ENCODE measurements around the gene GNB3. TPM values are rescaled to one million over a fixed set of nuclear protein-coding genes. Genes with fewer than 3 reads are reported as not detected.

GNB3 gene
- total RNA-seq, 2 donors from 2014 or later = 0.26 to 0.45 TPM

- DNase-seq (no peak), ATAC-seq (no peak)
- H3K9me3 ChIP-seq (ENCODE audit: control insufficient read depth, low read length, poor library complexity, severe bottlenecking) = no peaks in the 10 kb centered on the region
- H3K4me1 Mint-ChIP-seq = peaks cover 24% of the 10 kb centered on the region
- peaks cover 7% of the 10 kb centered on the region for H3K36me3 Mint-ChIP-seq (ENCODE audit: low read depth)
- H3K4me3 Mint-ChIP-seq = peak overlapping the region; percentile 70
- no peak overlapping the region for H3K27ac Mint-ChIP-seq
- peaks cover 50% of the 10 kb centered on the region for H3K27me3 Mint-ChIP-seq
Measured at GRCh38 chr12:6826734-6827436, 13.8 kb upstream of the GNB3 start.

DNA sequence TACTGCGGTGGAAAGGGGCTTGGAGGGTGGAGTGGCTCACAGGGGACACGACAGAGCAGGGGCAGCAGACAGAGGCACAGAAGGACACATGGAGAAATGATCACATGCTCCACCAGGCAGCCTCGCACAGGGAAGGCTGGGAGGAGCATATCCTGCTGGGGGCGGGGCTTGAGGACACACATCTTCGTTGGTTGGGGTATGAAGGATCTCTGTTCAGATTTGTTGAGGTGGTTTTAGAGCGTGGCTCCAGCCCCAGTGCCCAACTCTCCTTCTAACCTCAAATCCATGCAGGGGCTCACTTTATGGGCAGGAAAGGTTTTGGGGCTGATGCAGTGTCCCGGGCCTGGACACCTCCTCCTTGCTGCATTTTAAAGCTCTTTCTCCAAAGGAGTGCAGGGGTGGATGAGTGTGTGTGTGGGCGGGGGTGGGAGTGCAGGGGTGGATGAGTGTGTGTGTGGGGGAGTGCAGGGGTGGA lies 13.3 kb upstream of the GNB3 start:
- Mint-ChIP-seq H3K4me3 (peak overlapping the region; percentile 70), H3K36me3 (ENCODE audit: low read depth) (peaks cover 7% of the 10 kb centered on the region), H3K4me1 (peaks cover 22% of the 10 kb centered on the region), H3K27ac (no peak overlapping the region), H3K27me3 (peaks cover 51% of the 10 kb centered on the region)
- H3K9me3 ChIP-seq (ENCODE audit: control insufficient read depth, low read length, poor library complexity, severe bottlenecking) = no peaks in the 10 kb centered on the region
- DNase-seq = no peak
- no peak for ATAC-seq

DNA sequence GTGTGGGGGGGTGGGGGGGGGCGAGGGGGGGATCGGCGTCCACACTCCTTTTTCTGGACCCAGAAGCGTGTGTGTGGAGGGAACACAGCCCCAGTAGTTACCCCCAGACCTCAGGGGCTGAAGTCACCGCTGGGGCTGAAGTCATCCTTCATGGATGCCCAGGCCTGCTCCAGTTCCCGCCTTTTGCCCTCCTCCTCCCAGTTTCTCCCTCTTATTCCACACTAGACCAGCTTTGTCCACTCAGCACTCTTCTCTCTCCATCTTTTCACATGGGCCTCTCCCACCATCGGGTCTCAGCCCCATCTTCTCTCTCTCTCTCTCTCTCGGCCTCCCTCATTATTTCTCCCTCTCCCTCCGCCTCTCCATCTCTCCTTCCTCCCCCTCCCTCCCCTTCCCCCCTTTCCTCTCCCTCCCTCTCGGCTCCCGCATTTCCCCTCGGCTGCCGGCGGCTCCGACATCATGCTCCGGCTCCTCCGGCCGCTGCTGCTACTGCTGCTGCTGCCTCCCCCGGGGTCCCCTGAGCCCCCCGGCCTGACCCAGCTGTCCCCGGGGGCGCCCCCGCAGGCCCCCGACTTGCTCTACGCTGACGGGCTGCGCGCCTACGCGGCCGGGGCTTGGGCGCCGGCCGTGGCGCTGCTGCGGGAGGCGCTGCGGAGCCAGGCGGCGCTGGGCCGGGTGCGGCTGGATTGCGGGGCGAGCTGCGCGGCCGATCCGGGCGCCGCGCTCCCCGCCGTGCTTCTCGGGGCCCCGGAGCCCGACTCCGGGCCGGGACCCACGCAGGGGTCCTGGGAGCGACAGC lies 12.5 kb upstream of the GNB3 start, which contains the start of gene P3H3:
TSS of gene P3H3 (plus strand) at position 426 of the 799 bp plus-strand sequence. CDS start at position 460, 34 bp downstream.
- Mint-ChIP-seq H3K4me3 (peak within 1 kb of the TSS; percentile 95), H3K4me1 (peaks cover 22% of the 10 kb centered on the region), H3K27me3 (peaks cover 51% of the 10 kb centered on the region), H3K27ac (peak within 1 kb of the TSS; percentile 92), H3K36me3 (ENCODE audit: low read depth) (peaks cover 7% of the 10 kb centered on the region)
- peak; percentile 58 for ATAC-seq
- peak in 1 of 3 donors; percentile 25 for DNase-seq
- no peaks in the 10 kb centered on the region for H3K9me3 ChIP-seq (ENCODE audit: control insufficient read depth, low read length, poor library complexity, severe bottlenecking)

DNA sequence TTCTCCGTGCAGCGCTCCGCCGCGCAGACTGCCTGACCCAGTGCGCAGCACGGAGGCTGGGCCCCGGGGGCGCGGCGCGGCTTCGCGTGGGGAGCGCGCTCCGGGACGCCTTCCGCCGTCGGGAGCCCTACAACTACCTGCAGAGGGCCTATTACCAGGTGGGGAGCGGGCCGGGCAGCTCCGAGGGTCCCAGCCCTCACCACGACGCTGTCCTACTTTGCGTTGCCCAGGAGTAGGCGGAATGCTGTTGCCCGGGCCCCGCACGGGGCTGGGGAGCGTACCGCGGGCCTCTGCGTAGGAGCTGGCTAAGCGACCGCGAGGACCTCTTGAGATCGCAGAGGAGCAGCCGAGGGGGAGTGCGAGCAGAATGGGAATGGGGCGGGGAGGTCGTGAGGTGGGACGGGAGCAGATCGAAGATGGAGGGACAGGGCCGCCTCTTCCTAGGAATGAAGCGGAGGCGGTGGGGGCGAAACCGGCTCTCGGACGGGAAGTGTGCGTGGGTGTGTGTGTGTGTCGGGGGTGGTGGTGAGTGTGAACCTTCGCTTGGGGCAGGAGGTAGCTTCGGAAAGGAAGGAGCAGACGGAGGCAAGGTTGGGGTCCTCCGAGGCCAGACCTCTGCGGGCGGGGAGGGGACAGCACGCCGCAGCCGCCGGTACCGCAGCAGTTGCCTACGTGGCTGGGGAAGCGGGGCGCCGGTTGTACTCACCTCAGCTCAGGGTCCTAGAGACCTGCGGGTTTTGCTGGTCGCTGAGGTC lies 11.8 kb upstream of the GNB3 start:
- no peaks in the 10 kb centered on the region for H3K9me3 ChIP-seq (ENCODE audit: control insufficient read depth, low read length, poor library complexity, severe bottlenecking)
- peak overlapping the region; percentile 95 for H3K4me3 Mint-ChIP-seq
- peaks cover 22% of the 10 kb centered on the region for H3K4me1 Mint-ChIP-seq
- peaks cover 51% of the 10 kb centered on the region for H3K27me3 Mint-ChIP-seq
- peak overlapping the region; percentile 92 for H3K27ac Mint-ChIP-seq
- peaks cover 7% of the 10 kb centered on the region for H3K36me3 Mint-ChIP-seq (ENCODE audit: low read depth)
- DNase-seq (peak in 1 of 3 donors; percentile 33), ATAC-seq (peak; percentile 66)

DNA sequence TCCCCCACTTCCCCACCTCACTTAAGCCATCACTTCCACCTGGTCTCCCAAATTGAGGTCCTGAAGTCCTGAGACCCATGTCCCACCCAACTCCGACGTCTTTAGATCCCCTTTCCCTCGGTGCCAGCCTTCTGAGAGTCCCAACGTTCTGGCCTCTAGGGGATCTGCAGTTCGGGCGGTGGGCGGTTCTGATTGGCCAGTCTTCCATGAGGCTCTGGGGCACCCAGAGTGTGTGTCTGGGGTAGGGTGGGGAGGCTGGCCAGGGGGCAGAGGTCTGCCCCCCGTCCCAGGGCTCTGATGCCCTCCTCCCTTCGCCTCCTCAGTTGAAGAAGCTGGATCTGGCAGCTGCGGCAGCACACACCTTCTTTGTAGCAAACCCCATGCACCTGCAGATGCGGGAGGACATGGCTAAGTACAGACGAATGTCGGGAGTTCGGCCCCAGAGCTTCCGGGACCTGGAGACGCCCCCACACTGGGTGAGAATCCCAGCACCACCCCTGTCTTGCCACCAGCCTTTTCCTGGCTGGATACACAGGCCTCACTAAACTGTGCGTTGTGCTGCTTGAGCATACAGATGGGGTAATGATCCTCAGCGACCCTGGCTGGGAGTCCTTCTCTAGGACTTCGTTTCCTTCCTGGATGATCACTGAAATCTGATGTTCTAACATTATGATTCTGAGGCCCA lies 11.0 kb upstream of the GNB3 start:
- ATAC-seq = no peak
- DNase-seq = no peak
- H3K36me3 Mint-ChIP-seq (ENCODE audit: low read depth) = peaks cover 6% of the 10 kb centered on the region
- peaks cover 21% of the 10 kb centered on the region for H3K4me1 Mint-ChIP-seq
- H3K4me3 Mint-ChIP-seq = peak overlapping the region; percentile 95
- H3K27ac Mint-ChIP-seq = peak overlapping the region; percentile 92
- H3K9me3 ChIP-seq (ENCODE audit: control insufficient read depth, low read length, poor library complexity, severe bottlenecking) = no peaks in the 10 kb centered on the region
- peaks cover 49% of the 10 kb centered on the region for H3K27me3 Mint-ChIP-seq

DNA sequence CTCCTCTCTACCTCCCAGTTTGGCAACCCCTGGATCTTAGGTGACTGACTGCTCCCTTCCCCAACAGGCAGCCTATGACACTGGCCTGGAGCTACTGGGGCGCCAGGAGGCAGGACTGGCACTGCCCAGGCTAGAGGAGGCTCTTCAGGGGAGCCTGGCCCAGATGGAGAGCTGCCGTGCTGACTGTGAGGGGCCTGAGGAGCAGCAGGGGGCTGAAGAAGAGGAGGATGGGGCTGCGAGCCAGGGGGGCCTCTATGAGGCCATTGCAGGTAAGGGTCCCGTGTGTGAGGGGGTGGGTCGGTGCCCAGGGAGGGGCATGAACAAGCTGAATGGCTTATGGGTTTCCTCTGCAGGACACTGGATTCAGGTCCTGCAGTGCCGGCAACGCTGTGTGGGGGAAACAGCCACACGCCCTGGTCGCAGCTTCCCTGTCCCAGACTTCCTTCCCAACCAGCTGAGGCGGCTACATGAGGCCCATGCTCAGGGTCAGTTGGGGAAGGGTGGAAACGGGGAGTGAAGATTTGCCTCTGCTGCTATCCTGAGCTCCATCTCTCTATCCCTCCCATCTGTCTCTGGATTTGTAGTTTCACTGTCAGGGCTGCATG lies 10.3 kb upstream of the GNB3 start:
- Mint-ChIP-seq H3K4me3 (peak overlapping the region; percentile 36), H3K27me3 (peaks cover 41% of the 10 kb centered on the region), H3K36me3 (ENCODE audit: low read depth) (peaks cover 3% of the 10 kb centered on the region), H3K4me1 (peaks cover 22% of the 10 kb centered on the region), H3K27ac (no peak overlapping the region)
- H3K9me3 ChIP-seq (ENCODE audit: control insufficient read depth, low read length, poor library complexity, severe bottlenecking) = no peaks in the 10 kb centered on the region
- DNase-seq (no peak), ATAC-seq (no peak)

GRCh38 chr12:6830999-6831398 lies 9.7 kb upstream of the GNB3 start:
- Mint-ChIP-seq H3K36me3 (ENCODE audit: low read depth) (peaks cover 3% of the 10 kb centered on the region), H3K4me1 (peaks cover 21% of the 10 kb centered on the region), H3K4me3 (peak overlapping the region; percentile 36), H3K27ac (no peak overlapping the region), H3K27me3 (peaks cover 36% of the 10 kb centered on the region)
- no peaks in the 10 kb centered on the region for H3K9me3 ChIP-seq (ENCODE audit: control insufficient read depth, low read length, poor library complexity, severe bottlenecking)
- DNase-seq = no peak
- no peak for ATAC-seq

- DNase-seq = no peak
- no peak overlapping the region for H3K27ac Mint-ChIP-seq
- no peaks in the 10 kb centered on the region for H3K9me3 ChIP-seq (ENCODE audit: control insufficient read depth, low read length, poor library complexity, severe bottlenecking)
- peaks cover 22% of the 10 kb centered on the region for H3K4me1 Mint-ChIP-seq
- ATAC-seq = no peak
- no peak overlapping the region for H3K4me3 Mint-ChIP-seq
- H3K27me3 Mint-ChIP-seq = peaks cover 31% of the 10 kb centered on the region
- peaks cover 3% of the 10 kb centered on the region for H3K36me3 Mint-ChIP-seq (ENCODE audit: low read depth)
Measured at GRCh38 chr12:6831450-6831995, 9.2 kb upstream of the GNB3 start.

- Mint-ChIP-seq H3K27ac (no peak overlapping the region), H3K4me1 (peaks cover 23% of the 10 kb centered on the region), H3K27me3 (peaks cover 25% of the 10 kb centered on the region), H3K36me3 (ENCODE audit: low read depth) (peaks cover 3% of the 10 kb centered on the region), H3K4me3 (no peak overlapping the region)
- DNase-seq (no peak), ATAC-seq (no peak)
- no peaks in the 10 kb centered on the region for H3K9me3 ChIP-seq (ENCODE audit: control insufficient read depth, low read length, poor library complexity, severe bottlenecking)
Measured at GRCh38 chr12:6832125-6832524, 8.6 kb upstream of the GNB3 start.

GRCh38 chr12:6833189-6833890 lies 7.4 kb upstream of the GNB3 start:
- H3K9me3 ChIP-seq (ENCODE audit: control insufficient read depth, low read length, poor library complexity, severe bottlenecking) = no peaks in the 10 kb centered on the region
- Mint-ChIP-seq H3K27ac (peak overlapping the region; percentile 45), H3K36me3 (ENCODE audit: low read depth) (no peaks in the 10 kb centered on the region), H3K27me3 (peaks cover 20% of the 10 kb centered on the region), H3K4me3 (no peak overlapping the region), H3K4me1 (peaks cover 16% of the 10 kb centered on the region)
- no peak for ATAC-seq
- DNase-seq = no peak

DNA sequence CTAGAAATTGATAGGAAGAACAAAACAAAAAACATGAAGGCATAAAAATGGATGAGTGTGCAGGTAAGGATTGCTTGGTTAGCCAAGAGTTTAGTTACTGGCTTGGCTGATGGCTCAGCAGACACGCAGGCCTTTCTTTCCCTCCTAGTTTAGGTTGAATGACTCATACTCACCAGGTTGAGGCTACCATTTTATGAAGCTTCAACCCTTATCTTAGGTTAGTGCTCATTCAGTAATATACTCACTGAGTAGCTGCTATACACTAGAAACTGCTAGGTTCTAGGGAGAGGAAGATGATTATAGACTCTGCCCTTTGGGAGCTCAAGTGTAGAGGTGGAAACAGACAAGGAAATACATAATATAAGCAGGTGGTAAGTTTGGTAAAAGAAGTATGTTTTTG lies 6.5 kb upstream of the GNB3 start:
- ATAC-seq = no peak
- H3K9me3 ChIP-seq (ENCODE audit: control insufficient read depth, low read length, poor library complexity, severe bottlenecking) = no peaks in the 10 kb centered on the region
- H3K4me3 Mint-ChIP-seq = no peak overlapping the region
- peaks cover 16% of the 10 kb centered on the region for H3K27me3 Mint-ChIP-seq
- no peaks in the 10 kb centered on the region for H3K36me3 Mint-ChIP-seq (ENCODE audit: low read depth)
- no peak for DNase-seq
- H3K4me1 Mint-ChIP-seq = peaks cover 12% of the 10 kb centered on the region
- H3K27ac Mint-ChIP-seq = peak overlapping the region; percentile 77
